ENCODE measurements around the gene AOPEP.

The AOPEP gene

GRCh38 chr9:94993821-94994165 lies 267.3 kb downstream of the AOPEP start:
- no peak for DNase-seq (ENCODE audit: low read depth)

GRCh38 chr9:94995048-94995693 lies 268.7 kb downstream of the AOPEP start:
- no peak for DNase-seq (ENCODE audit: low read depth)

- DNase-seq (ENCODE audit: low read depth): no peak
Measured at GRCh38 chr9:94996641-94997040, 270.1 kb downstream of the AOPEP start.

GRCh38 chr9:94997727-94998126 lies 271.2 kb downstream of the AOPEP start:
- no peak for DNase-seq (ENCODE audit: low read depth)

- DNase-seq (ENCODE audit: low read depth): no peak
Measured at GRCh38 chr9:94999832-95000231, 273.3 kb downstream of the AOPEP start.

GRCh38 chr9:95000821-95001220 lies 274.3 kb downstream of the AOPEP start:
- DNase-seq (ENCODE audit: low read depth): no peak

- no peak for DNase-seq (ENCODE audit: low read depth)
Measured at GRCh38 chr9:95001720-95002119, 275.2 kb downstream of the AOPEP start.

- no peak for DNase-seq (ENCODE audit: low read depth)
Measured at GRCh38 chr9:95003689-95004410, 277.4 kb downstream of the AOPEP start.

- peak; percentile 8 for DNase-seq (ENCODE audit: low read depth)
Measured at GRCh38 chr9:95004411-95005277, 278.1 kb downstream of the AOPEP start.

GRCh38 chr9:95005278-95006143 lies 279.0 kb downstream of the AOPEP start:
- no peak for DNase-seq (ENCODE audit: low read depth)

- DNase-seq (ENCODE audit: low read depth): no peak
Measured at GRCh38 chr9:95007226-95007869, 280.8 kb downstream of the AOPEP start.

GRCh38 chr9:95008151-95008771 lies 281.8 kb downstream of the AOPEP start:
- DNase-seq (ENCODE audit: low read depth): no peak

- DNase-seq (ENCODE audit: low read depth): no peak
Measured at GRCh38 chr9:95009459-95009858, 283.0 kb downstream of the AOPEP start.

GRCh38 chr9:95010431-95010838 lies 283.9 kb downstream of the AOPEP start:
- DNase-seq (ENCODE audit: low read depth): no peak

- DNase-seq (ENCODE audit: low read depth): no peak
Measured at GRCh38 chr9:95012035-95012708, 285.7 kb downstream of the AOPEP start.

GRCh38 chr9:95012902-95013301 lies 286.4 kb downstream of the AOPEP start:
- DNase-seq (ENCODE audit: low read depth): no peak

GRCh38 chr9:95014917-95015316 lies 288.4 kb downstream of the AOPEP start:
- no peak for DNase-seq (ENCODE audit: low read depth)

- DNase-seq (ENCODE audit: low read depth): no peak
Measured at GRCh38 chr9:95015569-95015968, 289.1 kb downstream of the AOPEP start.

- DNase-seq (ENCODE audit: low read depth): no peak
Measured at GRCh38 chr9:95017062-95017461, 290.6 kb downstream of the AOPEP start.

GRCh38 chr9:95017661-95018060 lies 291.2 kb downstream of the AOPEP start:
- no peak for DNase-seq (ENCODE audit: low read depth)
